Mesendoderm (in vitro differentiated cells): Measurements from ENCODE around the gene RERE.

Experiments
- DNase-seq: peaks from one replicate; pipeline ENCODE4 v3.0.0; 2013
- H2AK5ac ChIP-seq: 2 replicates; pipeline ENCODE4 v1.6.1; 2013; ENCODE audit warnings: low read length, inconsistent platforms
- H2BK120ac ChIP-seq: 2 replicates; pipeline ENCODE4 v1.6.1; 2013; ENCODE audit warnings: low read depth, mild to moderate bottlenecking, low read length, moderate library complexity, mixed read lengths
- H2BK15ac ChIP-seq: replicated peaks from 2 replicates; pipeline ENCODE4 v1.6.1; 2013; ENCODE audit warnings: low read depth, mild to moderate bottlenecking, moderate library complexity
- H2BK5ac ChIP-seq: 2 replicates; pipeline ENCODE4 v1.6.1; 2013; ENCODE audit warnings: low read length, inconsistent platforms
- H3K18ac ChIP-seq: 2 replicates; pipeline ENCODE4 v1.6.1; 2013; ENCODE audit warnings: mild to moderate bottlenecking, low read length, mixed read lengths
- H3K23ac ChIP-seq: one replicate; pipeline ENCODE4 v1.6.1; 2013; ENCODE audit warnings: low read length
- H3K27ac ChIP-seq: 2 replicates; pipeline ENCODE4 v1.5.1; 2013; ENCODE audit warnings: low read depth, mild to moderate bottlenecking, inconsistent platforms, low read length, moderate library complexity
- H3K27me3 ChIP-seq: 2 replicates; pipeline ENCODE4 v1.6.1; 2013; ENCODE audit warnings: low read length, control low read depth, mild to moderate bottlenecking, inconsistent platforms; ENCODE audit not compliant: insufficient read depth, poor library complexity
- H3K36me3 ChIP-seq: 2 replicates; pipeline ENCODE4 v1.6.1; 2013; ENCODE audit warnings: low read length, inconsistent platforms; ENCODE audit not compliant: control insufficient read depth, insufficient read depth
- H3K4ac ChIP-seq: one replicate; pipeline ENCODE4 v1.6.1; 2013; ENCODE audit warnings: low read depth, mild to moderate bottlenecking, low read length, moderate library complexity
- H3K4me1 ChIP-seq: 2 replicates; pipeline ENCODE4 v1.6.1; 2013; ENCODE audit warnings: low read depth, low read length, inconsistent platforms; ENCODE audit not compliant: control insufficient read depth
- H3K4me2 ChIP-seq: 2 replicates; pipeline ENCODE4 v1.6.1; 2013; ENCODE audit warnings: low read length
- H3K4me3 ChIP-seq: 2 replicates; pipeline ENCODE4 v1.5.1; 2013; ENCODE audit warnings: mild to moderate bottlenecking, low read length
- H3K56ac ChIP-seq: one replicate; pipeline ENCODE4 v1.6.1; 2013; ENCODE audit warnings: low read length
- H3K79me1 ChIP-seq: 2 replicates; pipeline ENCODE4 v1.6.1; 2013; ENCODE audit warnings: low read length, inconsistent platforms
- H3K79me2 ChIP-seq: 2 replicates; pipeline ENCODE4 v1.6.1; 2013; ENCODE audit warnings: mild to moderate bottlenecking, low read length; ENCODE audit not compliant: control insufficient read depth, insufficient read depth
- H3K9ac ChIP-seq: 2 replicates; pipeline ENCODE4 v1.6.1; 2013; ENCODE audit warnings: low read length, inconsistent platforms
- H4K5ac ChIP-seq: one replicate; pipeline ENCODE4 v1.6.1; 2013; ENCODE audit warnings: low read length
- H4K8ac ChIP-seq: one replicate; pipeline ENCODE4 v1.6.1; 2013; ENCODE audit warnings: low read depth, mild to moderate bottlenecking, control low read depth, low read length, moderate library complexity
- WGBS: extraction: QIAGEN DNeasy Blood & Tissue Kit; methylation state at CpG from one replicate; pipeline ENCODE4 v1.1.7; 2013; ENCODE audit warnings: low lambda C conversion rate, missing lambda C conversion rate; ENCODE audit not compliant: insufficient coverage; ENCODE audit errors: extremely low coverage; 5-methylcytosine and 5-hydroxymethylcytosine counted together

The RERE gene

GRCh38 chr1:8540971-8541370, 276.5 kb downstream of the RERE start:
- H3K27ac ChIP-seq = no peak overlapping the region
- no peak overlapping the region for H3K18ac ChIP-seq
- H3K9ac ChIP-seq = no peak overlapping the region
- H4K5ac ChIP-seq = no peak overlapping the region
- no peak overlapping the region for H2AK5ac ChIP-seq
- H3K4me1 ChIP-seq = no peaks in the 10 kb centered on the region
- no peaks in the 10 kb centered on the region for H3K79me2 ChIP-seq
- no peaks in the 10 kb centered on the region for H3K36me3 ChIP-seq
- H3K4ac ChIP-seq = no peak overlapping the region
- no peak overlapping the region for H2BK5ac ChIP-seq
- no CpG with 5 or more reads among the region's 1 CpG for WGBS
- H3K56ac ChIP-seq = no peak overlapping the region
- no peak overlapping the region for H2BK15ac ChIP-seq
- no peak overlapping the region for H2BK120ac ChIP-seq
- H3K79me1 ChIP-seq = peaks cover 3% of the 10 kb centered on the region
- H3K4me3 ChIP-seq = no peak overlapping the region
- H3K23ac ChIP-seq = no peak overlapping the region
- no peak overlapping the region for H3K4me2 ChIP-seq
- H4K8ac ChIP-seq = no peak overlapping the region
- H3K27me3 ChIP-seq = no peaks in the 10 kb centered on the region
- no peak for DNase-seq

- Histone ChIP-seq H4K8ac (no peak overlapping the region), H3K23ac (no peak overlapping the region), H4K5ac (no peak overlapping the region), H2AK5ac (no peak overlapping the region), H3K79me2 (no peaks in the 10 kb centered on the region), H3K4me2 (no peak overlapping the region), H2BK5ac (no peak overlapping the region), H3K36me3 (no peaks in the 10 kb centered on the region), H3K18ac (no peak overlapping the region), H3K27me3 (no peaks in the 10 kb centered on the region), H3K79me1 (peaks cover 3% of the 10 kb centered on the region), H2BK15ac (no peak overlapping the region), H3K4me1 (no peaks in the 10 kb centered on the region), H3K27ac (no peak overlapping the region), H3K56ac (no peak overlapping the region), H3K9ac (no peak overlapping the region), H2BK120ac (no peak overlapping the region), H3K4ac (no peak overlapping the region), H3K4me3 (no peak overlapping the region)
- DNase-seq = no peak
- WGBS = no CpG with 5 or more reads among the region's 3 CpGs
These were observed 277.0 kb downstream of the RERE start for GRCh38 chr1:8540261-8540941.

- no peaks in the 10 kb centered on the region for H3K79me2 ChIP-seq
- H3K4me3 ChIP-seq = no peak overlapping the region
- no CpG with 5 or more reads among the region's 4 CpGs for WGBS
- H2BK120ac ChIP-seq = no peak overlapping the region
- H2BK15ac ChIP-seq = no peak overlapping the region
- no peak overlapping the region for H3K27ac ChIP-seq
- no peak overlapping the region for H4K8ac ChIP-seq
- H3K56ac ChIP-seq = no peak overlapping the region
- peaks cover 3% of the 10 kb centered on the region for H3K79me1 ChIP-seq
- H3K4ac ChIP-seq = no peak overlapping the region
- H3K23ac ChIP-seq = no peak overlapping the region
- no peak overlapping the region for H3K4me2 ChIP-seq
- no peak overlapping the region for H4K5ac ChIP-seq
- no peak for DNase-seq
- no peak overlapping the region for H3K9ac ChIP-seq
- no peaks in the 10 kb centered on the region for H3K36me3 ChIP-seq
- H3K27me3 ChIP-seq = no peaks in the 10 kb centered on the region
- no peaks in the 10 kb centered on the region for H3K4me1 ChIP-seq
- H2BK5ac ChIP-seq = no peak overlapping the region
- H2AK5ac ChIP-seq = no peak overlapping the region
- no peak overlapping the region for H3K18ac ChIP-seq
These were observed 277.8 kb downstream of the RERE start for GRCh38 chr1:8539683-8540082.

- no peaks in the 10 kb centered on the region for H3K27me3 ChIP-seq
- no peak overlapping the region for H2BK120ac ChIP-seq
- H3K4me2 ChIP-seq = no peak overlapping the region
- H3K27ac ChIP-seq = no peak overlapping the region
- H4K5ac ChIP-seq = no peak overlapping the region
- no peaks in the 10 kb centered on the region for H3K79me2 ChIP-seq
- no peaks in the 10 kb centered on the region for H3K36me3 ChIP-seq
- H3K18ac ChIP-seq = no peak overlapping the region
- H3K9ac ChIP-seq = no peak overlapping the region
- H2BK15ac ChIP-seq = no peak overlapping the region
- DNase-seq = no peak
- H3K23ac ChIP-seq = no peak overlapping the region
- no peak overlapping the region for H2AK5ac ChIP-seq
- H2BK5ac ChIP-seq = no peak overlapping the region
- H3K4me1 ChIP-seq = no peaks in the 10 kb centered on the region
- no peak overlapping the region for H3K4ac ChIP-seq
- peaks cover 3% of the 10 kb centered on the region for H3K79me1 ChIP-seq
- no peak overlapping the region for H4K8ac ChIP-seq
- no peak overlapping the region for H3K4me3 ChIP-seq
- H3K56ac ChIP-seq = no peak overlapping the region
- no CpG with 5 or more reads among the region's 3 CpGs for WGBS
These were observed 278.9 kb downstream of the RERE start for GRCh38 chr1:8538502-8538901.

- Histone ChIP-seq H2AK5ac (no peak overlapping the region), H2BK120ac (no peak overlapping the region), H3K79me2 (no peaks in the 10 kb centered on the region), H4K5ac (no peak overlapping the region), H3K36me3 (no peaks in the 10 kb centered on the region), H3K9ac (no peak overlapping the region), H3K18ac (no peak overlapping the region), H2BK5ac (no peak overlapping the region), H3K23ac (no peak overlapping the region), H3K27me3 (no peaks in the 10 kb centered on the region), H4K8ac (no peak overlapping the region), H3K4me3 (no peak overlapping the region), H3K27ac (no peak overlapping the region), H2BK15ac (no peak overlapping the region), H3K4me1 (no peaks in the 10 kb centered on the region), H3K79me1 (peaks cover 3% of the 10 kb centered on the region), H3K4me2 (no peak overlapping the region), H3K4ac (no peak overlapping the region), H3K56ac (no peak overlapping the region)
- no peak for DNase-seq
- WGBS = no CpG with 5 or more reads among the region's 2 CpGs
These were observed 279.4 kb downstream of the RERE start for GRCh38 chr1:8537991-8538390.

- H2BK120ac ChIP-seq = no peak overlapping the region
- H3K79me1 ChIP-seq = peaks cover 3% of the 10 kb centered on the region
- no peak overlapping the region for H3K4ac ChIP-seq
- no peak overlapping the region for H3K23ac ChIP-seq
- no peak overlapping the region for H2AK5ac ChIP-seq
- DNase-seq = no peak
- no peak overlapping the region for H3K9ac ChIP-seq
- H3K36me3 ChIP-seq = no peaks in the 10 kb centered on the region
- H3K4me2 ChIP-seq = no peak overlapping the region
- no peak overlapping the region for H2BK15ac ChIP-seq
- H4K8ac ChIP-seq = no peak overlapping the region
- no peak overlapping the region for H3K27ac ChIP-seq
- no peak overlapping the region for H2BK5ac ChIP-seq
- H3K27me3 ChIP-seq = no peaks in the 10 kb centered on the region
- H3K56ac ChIP-seq = no peak overlapping the region
- H3K79me2 ChIP-seq = no peaks in the 10 kb centered on the region
- no peaks in the 10 kb centered on the region for H3K4me1 ChIP-seq
- no peak overlapping the region for H3K4me3 ChIP-seq
- WGBS = no CpG with 5 or more reads among the region's 2 CpGs
- H4K5ac ChIP-seq = no peak overlapping the region
- H3K18ac ChIP-seq = no peak overlapping the region
These were observed 280.9 kb downstream of the RERE start for GRCh38 chr1:8536515-8536914.
